OCI-LY3 (cell line): ENCODE data around the gene LHFPL4.

Experiments
- EZH2phosphoT487 ChIP-seq: fragments of 200-600 bp; shearing (Covaris generic); IDR thresholded peaks from 2 replicates; pipeline ENCODE4 v1.6.1; 2018; ENCODE audit warnings: antibody characterized with exemption, mixed run types, low read depth
- TF ChIP-seq, protein P1 (sequence below): fragments of 200-600, 300-600 bp; sonication (generic); IDR thresholded peaks from 2 replicates; pipeline ENCODE4 v1.5.1; 2014; ENCODE audit warnings: antibody characterized with exemption, low read length, low read depth

DNA sequence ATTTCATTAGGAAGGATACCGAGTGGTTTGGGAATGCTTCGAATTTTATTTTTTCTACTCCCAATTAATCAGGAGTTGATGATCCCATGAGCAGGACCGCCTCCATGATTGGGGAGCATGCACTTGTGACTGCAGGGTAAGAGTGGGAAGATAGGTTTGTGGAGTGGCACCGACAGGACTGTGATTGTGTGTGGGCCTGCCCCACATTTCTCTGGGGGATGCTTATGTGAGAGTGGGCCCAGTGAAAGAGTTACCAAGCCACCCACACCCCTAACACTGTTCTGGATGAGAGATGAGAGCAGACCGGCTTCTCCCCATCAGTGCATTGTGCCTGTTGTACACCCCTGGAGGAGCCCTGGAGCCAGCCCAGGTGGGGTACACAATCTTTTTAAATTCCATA lies 76.7 kb downstream of the LHFPL4 start:
- TF ChIP-seq, protein P1, sequence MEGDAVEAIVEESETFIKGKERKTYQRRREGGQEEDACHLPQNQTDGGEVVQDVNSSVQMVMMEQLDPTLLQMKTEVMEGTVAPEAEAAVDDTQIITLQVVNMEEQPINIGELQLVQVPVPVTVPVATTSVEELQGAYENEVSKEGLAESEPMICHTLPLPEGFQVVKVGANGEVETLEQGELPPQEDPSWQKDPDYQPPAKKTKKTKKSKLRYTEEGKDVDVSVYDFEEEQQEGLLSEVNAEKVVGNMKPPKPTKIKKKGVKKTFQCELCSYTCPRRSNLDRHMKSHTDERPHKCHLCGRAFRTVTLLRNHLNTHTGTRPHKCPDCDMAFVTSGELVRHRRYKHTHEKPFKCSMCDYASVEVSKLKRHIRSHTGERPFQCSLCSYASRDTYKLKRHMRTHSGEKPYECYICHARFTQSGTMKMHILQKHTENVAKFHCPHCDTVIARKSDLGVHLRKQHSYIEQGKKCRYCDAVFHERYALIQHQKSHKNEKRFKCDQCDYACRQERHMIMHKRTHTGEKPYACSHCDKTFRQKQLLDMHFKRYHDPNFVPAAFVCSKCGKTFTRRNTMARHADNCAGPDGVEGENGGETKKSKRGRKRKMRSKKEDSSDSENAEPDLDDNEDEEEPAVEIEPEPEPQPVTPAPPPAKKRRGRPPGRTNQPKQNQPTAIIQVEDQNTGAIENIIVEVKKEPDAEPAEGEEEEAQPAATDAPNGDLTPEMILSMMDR, result no peak
- no peak for TF ChIP-seq EZH2phosphoT487
